H54 (cell line): Measurements from ENCODE around the gene TXNRD2.
"Not testable (repeated sequence)": the region's sequence is repeated elsewhere in the genome, so short reads cannot be mapped to it uniquely, and the experiment has no call there.

Experiments used
- DNase-seq: peaks from one replicate; pipeline ENCODE4 v3.0.0; 2011; ENCODE audit warnings: low spot score, mixed read lengths; ENCODE audit not compliant: insufficient read length
- FAIRE-seq: peaks from 3 replicates; lab custom pipeline; 2011; peaks lifted over from hg19 to GRCh38; lab: Jason Lieb, UNC
- POLR2A ChIP-seq: IDR thresholded peaks from 2 replicates; pipeline ENCODE4 v1.6.1; 2011; ENCODE audit warnings: low read depth, mild to moderate bottlenecking, low read length

Gene TXNRD2

DNA sequence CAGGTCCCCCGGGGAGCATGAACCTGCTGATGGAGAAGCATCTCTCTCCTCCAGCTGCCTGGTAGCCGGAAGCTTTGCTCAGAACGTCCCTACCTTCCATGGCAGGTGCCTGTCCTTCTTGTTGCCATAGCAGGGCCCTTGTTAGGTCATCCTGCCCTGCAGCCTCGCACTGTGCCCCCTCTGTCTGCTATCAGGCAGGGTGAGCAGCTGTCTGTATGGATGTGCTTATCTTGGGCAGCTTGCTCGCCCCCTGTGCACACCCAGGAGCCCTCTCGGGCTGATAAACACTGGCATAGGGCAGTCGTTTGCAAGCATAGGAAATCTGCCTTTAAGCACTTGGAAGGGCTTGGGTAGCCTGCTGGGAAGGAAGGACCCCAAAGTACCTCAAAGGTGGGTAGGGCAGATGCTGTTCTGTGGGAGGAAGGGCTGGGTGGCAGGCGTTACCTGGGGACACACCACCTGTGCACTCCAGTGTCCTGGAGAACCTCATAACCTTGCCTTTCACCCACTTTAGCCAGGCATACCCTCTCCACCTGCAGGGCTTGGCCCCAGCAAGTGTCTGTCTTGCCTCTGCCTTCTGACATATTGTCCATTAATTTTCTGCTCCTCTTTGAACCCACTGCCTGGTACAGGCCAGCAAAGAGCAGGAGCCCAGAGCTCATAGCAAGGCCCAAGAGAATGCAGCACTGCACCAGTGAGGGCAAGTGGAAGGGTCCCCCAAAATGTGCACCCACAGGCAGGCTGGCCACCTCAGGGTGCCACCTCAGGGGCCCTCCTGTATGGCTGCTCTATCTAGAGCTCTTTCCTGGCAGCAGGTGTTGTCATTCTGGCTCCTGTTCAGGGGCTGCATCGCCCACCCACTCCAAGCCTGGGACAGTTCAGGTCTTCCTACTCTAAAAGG is 8.0 kb downstream of the TXNRD2 start:
- FAIRE-seq (no peak), DNase-seq (no peak)
- TF ChIP-seq POLR2A, result no peak

DNA sequence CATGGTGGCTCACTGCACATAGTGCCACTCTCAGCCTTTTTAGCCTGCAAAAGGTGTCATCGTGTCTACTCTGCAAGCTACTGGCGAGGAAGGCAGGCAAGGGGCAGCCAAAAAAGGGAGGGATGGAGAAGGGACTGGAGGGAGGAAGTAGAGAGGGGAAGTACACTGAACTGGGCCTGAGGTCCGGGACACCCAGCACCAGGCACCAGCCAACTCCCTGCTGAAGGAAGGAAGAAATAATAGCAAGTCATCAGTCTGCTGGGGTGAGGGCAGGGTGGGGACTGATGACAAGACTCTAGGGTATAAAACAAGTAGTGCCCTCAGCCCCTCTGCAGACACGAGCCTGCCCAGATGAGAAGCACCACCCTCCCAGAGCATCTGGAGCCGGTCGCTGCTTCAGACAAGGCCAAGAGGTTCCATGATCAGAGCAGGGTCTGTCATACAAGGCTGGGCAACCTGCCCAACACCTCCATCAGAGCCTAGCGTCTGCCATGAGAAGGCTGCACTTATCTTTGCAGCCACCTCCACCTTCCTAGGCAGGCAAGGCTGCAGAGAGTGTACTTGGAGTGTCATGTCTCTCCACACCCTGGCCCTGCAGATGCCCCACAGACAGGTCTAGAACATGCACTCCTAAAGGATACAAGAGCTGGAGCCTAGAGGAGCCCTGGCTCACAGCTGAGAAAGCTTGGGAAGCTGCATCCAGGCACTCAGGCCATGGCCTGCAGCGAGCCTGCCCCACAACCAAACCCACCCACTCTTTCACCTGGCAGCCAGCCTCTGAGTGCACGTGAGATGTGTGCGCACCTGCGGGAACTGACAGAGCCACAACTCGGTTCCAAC is 9.0 kb downstream of the TXNRD2 start:
- no peak for FAIRE-seq
- DNase-seq, result no peak
- TF ChIP-seq POLR2A, result no peak

DNA sequence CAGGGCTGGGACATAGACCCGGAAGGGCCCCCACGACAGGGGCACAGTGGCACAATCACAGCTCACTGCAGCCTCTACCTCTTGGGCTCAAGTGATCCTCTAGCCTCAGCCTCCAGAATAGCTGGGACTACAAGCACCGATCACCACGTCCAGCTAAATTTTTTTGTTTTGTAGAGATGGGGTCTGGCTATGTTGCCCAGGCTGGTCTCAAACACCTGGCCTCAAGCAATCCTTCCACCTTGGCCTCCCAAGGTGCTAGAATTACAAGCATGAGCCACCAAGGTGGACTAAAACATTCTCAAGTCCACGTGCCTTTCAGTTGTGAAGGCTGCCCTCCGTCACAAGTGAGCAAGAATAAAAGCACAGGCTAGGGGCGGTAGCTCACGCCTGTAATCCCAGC is 10.1 kb downstream of the TXNRD2 start:
- DNase-seq (no peak), FAIRE-seq (no peak)
- TF ChIP-seq POLR2A, result no peak

DNA sequence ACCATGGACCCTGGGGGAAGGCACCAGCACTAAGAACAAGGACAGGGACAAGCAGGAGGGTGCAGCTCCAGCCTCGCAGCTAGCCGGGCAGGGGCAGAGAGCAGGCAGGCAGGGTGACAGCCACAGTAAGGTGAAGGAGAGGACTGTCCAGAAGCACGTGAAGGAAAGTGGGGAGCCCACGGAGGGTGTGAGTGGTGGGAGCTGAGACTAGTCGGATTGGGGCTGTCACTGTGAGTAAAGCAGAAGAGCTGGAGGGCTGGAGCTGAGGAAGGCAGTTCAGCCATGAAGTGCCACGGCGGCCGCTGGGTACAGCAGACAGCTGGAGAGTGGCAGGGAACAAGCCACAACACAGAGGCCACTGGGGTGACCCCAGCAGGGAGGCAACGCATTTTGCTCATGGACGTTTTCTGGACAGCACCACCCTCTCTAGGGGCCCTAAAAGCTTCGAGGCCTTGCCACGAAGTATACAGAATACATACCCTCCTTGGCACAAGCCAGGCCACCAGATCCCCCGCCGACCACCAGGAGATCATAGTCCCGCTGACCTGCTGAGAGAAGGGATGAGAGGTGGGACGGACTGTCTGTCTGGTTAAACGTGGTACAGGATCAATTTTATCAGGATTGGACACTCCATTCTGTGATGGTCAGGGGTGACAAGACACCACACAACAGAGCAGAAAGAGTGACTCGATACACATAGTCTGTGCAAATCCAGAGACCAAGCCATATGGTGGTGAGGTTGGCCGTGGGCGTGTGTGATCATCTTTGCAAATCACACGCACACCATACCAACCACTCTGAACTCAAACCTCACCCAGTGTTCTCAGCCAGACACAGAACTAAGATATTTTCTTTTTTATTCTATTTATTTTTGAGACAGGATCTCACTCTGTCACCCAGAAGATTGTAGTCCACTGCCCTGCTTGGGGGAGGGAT is 10.8 kb downstream of the TXNRD2 start:
- no peak for FAIRE-seq
- no peak for DNase-seq
- no peak for TF ChIP-seq POLR2A

DNA sequence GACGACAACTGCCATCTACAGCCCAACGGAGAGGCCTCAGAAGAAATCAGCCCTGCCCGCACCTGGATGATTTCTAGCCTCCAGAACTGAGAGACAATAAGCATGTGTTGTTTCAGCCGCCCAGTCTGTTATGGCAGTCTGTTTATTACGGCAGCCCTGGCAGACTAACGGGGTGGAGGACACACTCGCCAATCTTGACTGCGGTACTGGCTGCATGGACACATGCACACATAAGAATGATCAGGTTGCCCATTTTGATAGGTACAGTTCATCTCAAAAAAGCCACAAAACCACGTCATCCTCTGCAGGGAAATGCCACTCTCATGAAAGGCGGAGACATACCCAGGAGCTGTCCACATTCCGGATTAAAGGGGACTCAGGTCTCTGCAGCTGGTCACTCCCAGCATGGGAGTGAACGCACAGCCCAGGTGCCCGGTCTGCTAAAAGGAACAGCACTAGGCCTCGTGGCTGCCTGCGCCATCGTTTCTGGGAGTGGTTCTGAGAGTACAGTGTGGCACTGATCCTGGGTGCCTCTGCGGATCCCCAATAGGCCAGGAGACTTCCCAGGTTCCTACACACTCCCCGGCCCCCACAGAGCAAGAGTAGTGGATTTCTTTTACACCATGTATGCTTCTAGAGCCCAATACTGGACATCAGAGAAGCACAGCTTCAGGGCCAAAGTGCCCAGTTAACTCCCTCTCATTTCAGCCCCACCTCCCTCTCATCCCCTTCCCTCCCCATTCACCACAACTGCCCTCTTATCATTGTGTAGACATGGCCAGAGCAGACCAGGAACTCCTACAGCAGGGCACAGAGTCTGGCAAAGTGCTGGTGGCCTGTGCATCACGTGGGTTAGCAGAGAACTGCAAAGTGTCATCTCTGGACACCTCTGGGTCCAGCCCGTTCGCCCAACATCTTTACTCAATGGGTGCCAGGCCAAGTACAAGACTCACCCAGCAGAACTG is 11.8 kb downstream of the TXNRD2 start:
- TF ChIP-seq POLR2A, result no peak
- DNase-seq, result no peak
- FAIRE-seq, result no peak

DNA sequence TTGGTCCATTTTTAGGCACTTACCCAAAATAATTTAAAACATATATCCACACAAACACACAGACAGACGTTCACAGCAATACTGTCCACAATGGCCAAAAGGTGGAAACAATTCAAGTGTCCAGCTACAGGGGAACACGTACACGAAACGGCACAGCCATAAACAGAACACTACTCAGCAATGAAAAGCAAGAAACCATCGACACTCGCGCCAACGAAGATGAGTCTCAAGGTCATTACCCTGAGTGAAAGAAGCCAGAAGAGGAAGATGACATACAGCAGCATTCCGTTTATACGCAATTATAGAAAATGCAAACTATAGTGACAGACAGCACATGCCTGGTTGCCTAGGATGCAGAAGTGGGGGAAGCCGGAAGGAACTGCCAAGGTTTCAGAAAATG is 13.4 kb downstream of the TXNRD2 start:
- FAIRE-seq, result no peak

DNA sequence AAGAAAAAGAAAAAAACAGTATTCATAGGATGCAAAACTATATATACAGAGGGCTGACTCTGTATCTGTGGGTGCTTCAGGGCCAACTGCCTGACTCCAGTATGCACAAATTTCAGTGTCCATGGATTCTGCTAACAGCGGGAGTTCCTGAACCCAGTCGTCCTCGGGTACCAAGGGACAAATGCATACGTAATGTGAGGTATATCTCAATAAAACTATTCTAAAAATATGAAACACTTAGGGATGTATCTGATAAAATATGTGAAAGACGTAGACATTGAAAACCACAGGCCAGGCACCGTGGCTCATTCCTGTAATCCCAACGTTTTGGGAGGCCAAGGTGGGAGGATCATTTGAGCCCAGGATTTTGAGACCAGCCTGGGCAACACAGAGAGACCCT is 13.9 kb downstream of the TXNRD2 start:
- no peak for DNase-seq
- no peak for FAIRE-seq
- TF ChIP-seq POLR2A, result no peak

More for the DNA sequence above, 13.4 kb downstream of the TXNRD2 start:
- TF ChIP-seq POLR2A, result no peak
- no peak for DNase-seq

DNA sequence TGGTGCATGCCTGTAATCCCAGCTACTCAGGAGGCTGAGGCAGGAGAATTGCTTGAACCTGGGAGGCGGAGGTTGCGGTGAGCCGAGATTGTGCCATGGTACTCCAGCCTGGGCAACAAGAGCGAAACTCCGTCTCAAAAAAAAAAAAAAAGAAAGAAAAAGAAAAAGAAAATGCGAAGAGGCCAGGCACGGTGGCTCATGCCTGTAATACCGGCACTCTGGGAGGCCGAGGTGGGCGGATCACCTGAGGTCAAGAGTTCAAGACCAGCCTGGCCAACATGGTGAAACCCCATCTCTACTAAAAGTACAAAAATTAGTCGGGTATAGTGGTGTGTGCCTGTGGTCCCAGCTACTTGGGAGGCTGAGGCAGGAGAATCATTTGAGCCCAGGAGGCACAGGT is 15.6 kb downstream of the TXNRD2 start:
- DNase-seq, FAIRE-seq: not testable (repeated sequence)

DNA sequence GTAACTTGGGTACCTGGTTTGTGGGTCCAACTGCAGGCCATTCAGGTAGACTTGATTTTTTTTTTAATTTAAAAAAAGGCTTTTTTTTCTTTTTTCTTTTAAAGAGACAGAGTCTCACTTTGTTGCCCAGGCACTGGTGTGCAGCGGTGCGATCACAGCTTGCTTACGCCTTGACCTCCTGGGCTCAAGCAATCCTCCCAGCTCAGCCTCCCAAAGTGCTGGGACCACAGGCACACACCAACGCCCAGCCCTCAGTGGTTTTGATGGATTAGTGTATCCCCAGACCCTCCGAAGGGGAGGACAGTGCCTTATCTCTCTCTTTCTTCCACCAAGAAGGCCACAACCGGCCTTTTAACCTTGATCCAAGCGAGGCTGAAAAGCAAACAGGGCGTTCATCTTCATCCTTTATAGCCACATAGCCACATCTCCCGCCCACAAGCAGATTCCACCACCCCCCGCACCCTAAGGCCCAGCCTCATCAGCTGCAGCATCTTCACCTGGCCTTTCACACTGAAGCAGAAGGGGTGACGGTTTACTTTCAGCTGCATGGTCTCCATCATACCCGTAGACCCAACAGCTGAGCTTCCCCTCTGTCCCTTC is 17.6 kb downstream of the TXNRD2 start:
- no peak for TF ChIP-seq POLR2A
- no peak for DNase-seq
- no peak for FAIRE-seq

DNA sequence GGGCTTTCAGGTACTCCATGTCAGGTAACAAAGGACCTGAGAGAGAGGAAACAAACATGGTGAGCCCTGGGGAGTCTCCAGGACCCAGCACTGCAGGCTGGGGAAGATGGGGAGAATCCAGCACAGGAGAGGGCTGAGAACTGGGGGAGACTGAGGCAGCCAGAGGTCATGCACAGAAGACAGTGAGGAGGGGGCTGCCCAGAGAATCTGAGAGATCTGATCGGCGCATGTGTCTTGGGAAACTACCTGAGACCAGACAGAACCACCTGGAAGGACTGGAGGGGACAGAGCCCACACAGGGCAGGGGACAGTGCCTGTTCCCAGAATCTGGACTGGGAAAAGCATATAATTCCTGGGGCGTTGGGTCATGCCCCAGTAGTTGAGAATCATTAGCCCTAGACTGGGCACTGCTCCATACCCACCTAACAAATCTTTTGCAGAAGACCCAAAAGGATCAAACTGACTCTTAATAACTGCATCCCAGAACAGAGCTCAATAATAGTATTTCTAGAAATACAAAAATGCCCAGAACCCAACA is 20.0 kb downstream of the TXNRD2 start:
- FAIRE-seq, result no peak
- no peak for DNase-seq
- TF ChIP-seq POLR2A, result no peak

DNA sequence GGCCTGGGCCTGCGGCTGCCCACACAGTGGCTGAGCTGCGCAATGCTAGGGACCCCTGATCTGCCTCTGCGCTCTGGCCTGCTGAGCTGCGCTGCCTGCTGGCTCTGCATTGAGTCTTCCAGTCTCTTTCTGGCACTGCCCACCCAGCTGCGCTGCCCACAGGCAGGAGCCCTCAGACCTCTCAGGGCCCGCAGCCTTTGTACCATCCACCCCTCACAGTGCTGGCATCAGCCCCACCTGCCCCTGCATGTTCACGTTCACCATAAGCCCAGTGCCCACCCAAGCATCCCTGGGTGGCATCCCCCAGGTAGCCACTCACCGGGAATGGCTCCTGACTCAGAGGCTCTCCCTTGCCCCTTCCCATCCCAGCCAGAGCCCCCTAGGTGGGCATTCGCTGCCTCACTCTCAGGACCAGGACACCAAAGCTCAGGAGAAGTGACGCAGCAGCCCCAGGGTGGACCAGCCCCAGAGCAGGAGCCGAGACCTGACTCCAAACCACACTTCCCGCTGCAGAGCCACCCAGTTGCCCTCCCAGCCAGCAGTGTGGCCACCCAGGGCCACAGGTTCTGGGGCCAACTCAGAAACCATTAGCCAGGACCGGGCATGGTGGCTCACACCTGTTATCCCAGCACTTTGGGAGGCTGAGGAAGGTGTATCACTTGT is 21.8 kb downstream of the TXNRD2 start:
- DNase-seq, result no peak
- no peak for FAIRE-seq
- TF ChIP-seq POLR2A, result no peak
